ENCODE measurements around the gene NTRK2.

Gene NTRK2

GRCh38 chr9:85021686-85022085 lies 352.2 kb downstream of the NTRK2 start:
- DNase-seq (ENCODE audit: low spot score) = no peak

DNA sequence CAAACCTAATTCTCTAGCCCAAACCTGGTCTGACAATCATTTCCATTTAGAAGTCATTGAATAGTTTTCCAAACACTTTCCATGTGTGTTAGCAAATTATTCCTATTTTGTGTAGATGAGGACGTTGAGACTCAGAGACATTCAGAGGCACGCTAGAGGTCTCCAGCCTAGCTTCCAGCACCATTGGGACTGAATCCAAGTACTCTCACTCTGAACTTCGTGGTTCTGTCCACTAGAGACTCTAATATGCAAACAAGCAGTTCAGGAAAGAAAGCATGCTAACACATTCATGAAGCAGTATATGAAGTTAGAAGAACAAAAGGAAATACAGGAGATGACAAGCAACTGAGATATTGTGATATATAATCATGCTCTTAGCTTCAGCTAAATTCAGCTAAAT lies 354.8 kb downstream of the NTRK2 start:
- DNase-seq (ENCODE audit: low spot score) = no peak

GRCh38 chr9:85025638-85026037 lies 356.1 kb downstream of the NTRK2 start:
- DNase-seq (ENCODE audit: low spot score) = no peak

GRCh38 chr9:85027870-85028269 lies 358.3 kb downstream of the NTRK2 start:
- no peak for DNase-seq (ENCODE audit: low spot score)

DNA sequence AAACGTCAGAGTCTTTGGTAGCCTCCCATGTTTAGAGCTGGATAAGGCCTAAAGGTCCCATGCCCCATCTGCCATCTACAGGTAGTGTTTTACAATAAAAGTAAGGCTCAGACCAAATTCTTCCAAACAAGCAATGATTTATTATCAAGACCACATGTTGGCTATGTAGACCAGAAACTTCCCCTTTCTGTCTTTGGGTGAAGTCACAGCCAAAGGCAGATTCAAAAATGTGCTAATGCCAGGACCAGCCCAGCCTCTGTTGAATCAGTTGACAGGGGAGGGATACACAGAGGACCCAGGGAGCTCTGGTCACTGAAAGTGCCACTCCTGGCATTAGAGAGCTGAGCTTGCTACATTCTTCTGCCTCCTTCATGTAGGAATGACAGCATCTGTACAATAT lies 360.8 kb downstream of the NTRK2 start:
- no peak for DNase-seq (ENCODE audit: low spot score)

DNA sequence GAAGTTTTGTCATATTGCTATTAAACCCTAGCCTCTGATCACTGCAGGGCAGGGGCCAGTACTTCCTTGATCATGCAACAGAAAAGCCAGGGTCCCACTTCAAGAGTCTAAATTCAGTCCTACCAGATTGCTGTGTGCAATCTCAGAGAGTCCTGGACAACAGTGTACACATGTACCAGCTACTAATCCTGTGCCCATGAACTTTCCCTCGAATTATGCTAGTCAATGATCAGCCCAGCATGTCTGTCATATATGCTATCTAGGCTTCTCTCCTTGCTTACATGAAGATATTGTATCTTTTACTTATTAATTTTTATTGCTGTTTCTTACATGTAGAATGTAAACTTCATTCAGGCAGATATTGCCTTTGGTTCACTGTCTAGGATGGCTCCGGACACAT lies 367.0 kb downstream of the NTRK2 start:
- DNase-seq (ENCODE audit: low spot score) = no peak

DNA sequence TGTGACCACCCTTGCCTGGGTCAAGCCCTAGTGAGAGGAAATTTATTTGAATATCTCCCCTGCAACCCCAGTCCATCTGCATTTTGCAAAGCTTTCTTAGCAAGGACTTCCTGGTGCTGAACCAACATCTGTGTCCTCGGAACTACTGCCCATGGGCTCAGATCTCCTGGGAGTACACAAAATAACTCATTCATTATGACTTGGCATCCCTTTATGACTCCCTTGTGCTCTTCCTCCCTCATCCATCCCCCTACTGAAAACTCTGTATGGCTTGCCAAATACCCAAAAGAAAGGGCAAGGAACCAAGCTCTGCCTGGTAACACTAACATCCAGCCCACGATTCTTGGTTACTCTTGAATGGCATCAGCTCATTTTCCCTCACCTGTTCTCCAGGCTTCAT lies 368.5 kb downstream of the NTRK2 start:
- DNase-seq (ENCODE audit: low spot score) = no peak

DNA sequence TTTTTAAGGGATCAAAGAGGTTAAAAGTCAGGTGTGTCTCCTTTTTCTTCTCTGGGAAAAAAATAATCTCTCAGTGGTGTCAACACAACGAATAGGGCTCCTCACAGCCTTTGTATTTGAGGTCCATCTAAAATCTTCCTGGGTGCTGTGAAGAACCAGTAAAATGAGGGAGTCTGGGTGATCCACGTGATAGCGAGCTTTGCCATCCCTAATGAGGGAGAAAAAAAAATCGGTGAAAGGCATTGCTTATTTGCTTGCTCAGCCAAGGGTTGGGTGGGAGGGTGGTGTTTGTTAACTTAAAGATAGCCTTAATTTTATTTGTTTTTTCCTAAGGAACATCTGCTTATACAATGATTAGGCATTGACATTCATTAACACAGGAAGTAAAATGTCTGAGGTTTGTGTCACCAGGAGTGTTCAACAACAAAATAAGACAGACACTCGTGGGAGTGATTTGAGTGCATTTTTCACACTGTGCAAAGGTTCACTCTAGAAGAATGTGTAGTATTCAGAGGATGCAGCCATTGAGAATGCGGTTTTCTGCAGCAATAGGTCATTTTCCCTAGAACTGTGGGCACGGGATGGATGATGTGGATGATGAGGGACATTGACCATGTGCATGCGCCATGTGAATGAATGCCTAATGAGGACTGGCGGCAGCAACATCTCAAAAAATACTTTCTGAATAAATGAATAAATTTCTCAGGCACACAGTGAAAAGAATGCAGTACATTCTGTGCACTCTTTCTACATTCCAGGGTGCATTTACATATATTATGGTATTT lies 369.5 kb downstream of the NTRK2 start:
- no peak for DNase-seq (ENCODE audit: low spot score)

- no peak for DNase-seq (ENCODE audit: low spot score)
These were observed 370.6 kb downstream of the NTRK2 start for GRCh38 chr9:85040146-85040545.

GRCh38 chr9:85040821-85041465 lies 371.4 kb downstream of the NTRK2 start:
- no peak for DNase-seq (ENCODE audit: low spot score)

DNA sequence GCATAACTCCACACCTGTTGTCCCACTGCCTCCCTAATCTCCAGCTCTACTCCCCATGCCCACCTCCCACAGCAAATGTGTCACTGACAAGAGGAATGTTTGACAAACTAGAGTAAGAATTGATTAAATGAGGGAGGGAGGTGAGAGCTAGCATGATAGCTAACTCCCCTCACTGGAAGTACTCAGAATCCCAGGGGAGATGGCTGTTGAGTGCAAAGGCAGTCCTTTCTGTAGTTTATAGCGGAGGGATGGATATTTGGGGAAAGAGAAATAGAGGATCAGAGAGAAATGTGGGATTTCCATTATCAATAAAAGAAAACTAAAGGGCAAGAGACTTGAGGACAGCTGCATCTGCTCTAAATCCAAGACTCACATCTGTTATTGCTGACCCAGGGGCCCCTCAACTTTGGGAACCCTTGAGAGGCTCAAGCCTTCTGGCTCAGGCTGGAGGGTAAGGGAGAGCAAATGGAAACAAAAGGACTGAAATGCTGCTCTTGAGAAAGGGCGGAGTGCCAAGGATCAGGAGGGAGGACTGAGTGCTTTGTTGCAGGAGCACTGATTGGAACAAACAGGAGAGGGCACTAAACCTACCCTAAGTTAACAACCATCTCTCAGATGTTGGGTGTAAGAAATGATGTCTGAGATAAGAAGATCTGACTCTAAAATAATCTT lies 372.1 kb downstream of the NTRK2 start:
- DNase-seq (ENCODE audit: low spot score) = no peak

DNA sequence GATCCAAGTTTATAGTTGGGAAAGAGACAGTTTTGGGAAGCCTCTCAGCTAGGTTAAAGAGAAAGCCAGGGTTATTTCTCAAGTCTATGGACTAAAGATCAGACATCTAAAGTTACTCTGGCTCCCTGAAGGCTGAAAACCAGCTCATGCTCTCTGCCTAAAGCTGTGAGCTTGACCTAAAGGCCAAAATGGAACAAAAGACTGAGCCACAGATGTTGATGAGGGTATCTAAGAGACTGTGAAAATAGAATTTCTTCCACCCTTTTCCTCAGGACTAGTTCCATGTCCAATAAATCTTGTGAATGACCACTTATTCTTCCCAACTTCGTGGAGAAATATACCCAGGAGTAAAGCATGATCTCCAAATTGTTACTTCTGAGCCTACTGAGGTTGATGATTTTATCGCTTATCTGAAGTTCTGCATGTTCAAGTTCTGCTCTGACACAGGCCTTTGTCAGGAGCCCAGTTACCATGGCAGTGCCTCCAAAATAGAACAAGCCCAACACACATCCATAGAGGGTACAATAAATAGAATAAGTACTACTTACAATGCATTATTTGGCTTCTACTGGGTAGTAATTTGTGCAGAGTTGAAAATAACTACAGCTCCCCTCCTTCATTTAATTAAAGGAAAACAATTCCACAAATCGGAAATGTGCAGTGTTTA lies 373.6 kb downstream of the NTRK2 start:
- DNase-seq (ENCODE audit: low spot score) = no peak

- no peak for DNase-seq (ENCODE audit: low spot score)
These were observed 375.7 kb downstream of the NTRK2 start for GRCh38 chr9:85045271-85045670.

DNA sequence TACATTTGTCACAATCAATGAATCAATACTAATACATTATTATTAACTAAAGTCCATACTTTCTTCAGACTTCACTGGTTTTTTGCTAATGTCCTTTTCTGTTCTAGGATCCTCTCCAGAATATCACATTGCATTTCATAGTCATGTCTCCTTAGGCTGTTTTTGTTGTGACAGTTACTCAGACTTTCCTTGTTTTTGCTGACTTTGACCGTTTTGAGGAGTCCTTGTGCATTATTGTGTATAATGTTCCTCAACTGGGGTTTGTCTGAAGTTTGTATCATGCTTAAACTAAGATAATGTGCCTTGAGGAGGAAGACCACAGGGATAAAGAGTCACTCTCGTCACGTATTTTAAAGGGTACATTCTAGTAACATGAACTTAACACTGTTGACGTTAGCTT lies 376.9 kb downstream of the NTRK2 start:
- DNase-seq (ENCODE audit: low spot score) = no peak

- DNase-seq (ENCODE audit: low spot score) = no peak
These were observed 383.8 kb downstream of the NTRK2 start for GRCh38 chr9:85053206-85053786.

- DNase-seq (ENCODE audit: low spot score) = no peak
These were observed 384.5 kb downstream of the NTRK2 start for GRCh38 chr9:85054017-85054416.

GRCh38 chr9:85055506-85056202 lies 386.1 kb downstream of the NTRK2 start:
- DNase-seq (ENCODE audit: low spot score) = no peak

DNA sequence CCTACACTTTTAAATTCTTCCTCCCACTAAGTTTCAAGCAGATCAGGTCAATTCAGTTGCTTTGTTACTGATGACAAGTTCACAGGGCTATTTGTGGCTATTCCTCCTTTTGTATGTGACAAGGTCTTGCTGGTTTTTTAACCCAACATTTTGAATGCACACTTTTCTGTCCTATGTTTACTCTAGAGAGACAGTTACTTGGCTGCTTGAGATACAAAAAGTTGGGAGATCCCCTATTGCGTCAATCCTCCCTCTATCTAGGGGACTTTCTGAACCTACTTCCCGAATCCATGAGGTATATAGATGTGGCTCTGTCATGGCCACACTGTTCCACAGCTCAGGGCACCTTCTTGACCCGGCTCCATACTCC lies 386.7 kb downstream of the NTRK2 start:
- DNase-seq (ENCODE audit: low spot score) = no peak

DNA sequence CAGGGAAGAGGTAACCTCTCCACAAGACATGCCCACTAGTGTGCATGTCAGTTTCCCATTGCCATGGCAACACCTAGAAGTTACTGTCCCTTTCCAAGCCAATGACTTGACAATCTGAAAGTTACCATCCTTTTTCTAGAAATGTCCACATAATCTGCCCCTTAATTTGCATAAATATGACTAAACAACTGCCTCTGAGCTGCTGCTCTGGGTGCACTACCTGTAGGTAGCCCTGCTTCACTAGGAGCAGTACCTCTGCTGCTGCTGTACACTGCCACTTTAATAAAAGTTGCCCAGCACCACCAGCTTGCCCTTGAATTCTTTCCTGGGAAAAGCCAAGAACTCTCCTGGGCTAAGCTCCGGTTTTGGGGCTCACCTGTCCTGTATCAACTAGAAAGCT lies 392.4 kb downstream of the NTRK2 start:
- no peak for DNase-seq (ENCODE audit: low spot score)

DNA sequence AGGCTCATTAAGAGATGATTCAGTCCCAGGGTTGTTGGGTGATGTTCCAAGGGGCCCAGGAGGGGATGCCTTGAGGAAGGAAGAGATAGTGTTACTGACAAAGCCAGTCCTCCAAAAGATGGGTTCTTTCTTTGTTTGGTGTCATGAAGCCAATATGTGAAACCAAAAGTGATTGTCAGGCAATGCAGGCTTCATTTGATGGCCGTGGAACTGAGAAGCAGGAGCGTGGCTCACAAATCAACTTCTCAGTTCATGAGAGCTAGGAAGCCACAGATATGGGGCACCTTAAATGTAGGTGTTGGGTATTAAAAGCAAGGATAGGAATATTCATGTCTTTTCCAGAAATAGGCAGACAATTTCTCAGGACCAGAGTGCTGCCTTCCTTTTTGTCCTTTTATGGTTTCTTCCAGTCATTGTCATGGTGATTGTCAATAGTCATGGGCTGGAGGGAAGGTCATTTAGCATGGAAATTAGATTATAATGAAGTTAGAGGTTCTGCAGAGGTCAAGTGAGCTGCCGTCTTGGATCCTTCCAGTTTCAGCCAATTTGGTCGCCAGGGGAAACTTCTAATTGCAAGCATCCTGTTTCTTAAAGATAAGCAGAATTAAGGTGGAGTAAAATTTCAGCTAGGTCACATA lies 393.0 kb downstream of the NTRK2 start:
- no peak for DNase-seq (ENCODE audit: low spot score)

- no peak for DNase-seq (ENCODE audit: low spot score)
These were observed 395.4 kb downstream of the NTRK2 start for GRCh38 chr9:85064811-85065371.

All from D341Med (cell line).